HFFc6 (cell line): Measurements from ENCODE around the gene GPC6. TPM values are rescaled to one million over a fixed set of nuclear protein-coding genes. Genes with fewer than 3 reads are reported as not detected.

Experiments used
- DNase-seq: peaks from one replicate; pipeline ENCODE4 v3.0.0-alpha.2; 2018
- H3K27ac Mint-ChIP-seq: 2 replicates; pipeline ENCODE4 v1.8.0; 2020; ENCODE audit warnings: mild to moderate bottlenecking, mixed read lengths
- H3K27me3 Mint-ChIP-seq: 2 replicates; pipeline ENCODE4 v1.8.0; 2021; ENCODE audit warnings: mild to moderate bottlenecking, moderate library complexity, mixed read lengths; ENCODE audit not compliant: insufficient read depth
- H3K36me3 Mint-ChIP-seq: 2 replicates; pipeline ENCODE4 v1.8.0; 2021; ENCODE audit warnings: low read depth, mixed read lengths
- H3K4me1 Mint-ChIP-seq: 2 replicates; pipeline ENCODE4 v1.8.0; 2020; ENCODE audit warnings: low read depth, mixed read lengths
- H3K4me3 Mint-ChIP-seq: 2 replicates; pipeline ENCODE4 v1.8.0; 2020; ENCODE audit warnings: mild to moderate bottlenecking, moderate library complexity, mixed read lengths
- H3K9me3 Mint-ChIP-seq: 2 replicates; pipeline ENCODE4 v1.8.0; 2020; ENCODE audit warnings: mild to moderate bottlenecking, mixed read lengths
- total RNA-seq, 6 experiments: library from RNA; stranded (reverse); fragmentation: NEBNext Ultra II Directional; extraction: Animal tissue kit (Norgen Biotek cat#: 25700); gene quantifications; 2 replicates in 1 of 6; 3 replicates in 5 of 6; pipeline ENCODE4 v1.2.3, GENCODE V29; 2021
- TF ChIP-seq, protein P1 (sequence below): fragments of 200-600 bp; sonication (generic); IDR thresholded peaks from 2 replicates; pipeline ENCODE4 v1.5.0; 2021; ENCODE audit warnings: antibody characterized with exemption, mild to moderate bottlenecking

Gene GPC6
- total RNA-seq, 6 experiments from 2014 or later = 3.0 to 5.3 (median 4.4) TPM

DNA sequence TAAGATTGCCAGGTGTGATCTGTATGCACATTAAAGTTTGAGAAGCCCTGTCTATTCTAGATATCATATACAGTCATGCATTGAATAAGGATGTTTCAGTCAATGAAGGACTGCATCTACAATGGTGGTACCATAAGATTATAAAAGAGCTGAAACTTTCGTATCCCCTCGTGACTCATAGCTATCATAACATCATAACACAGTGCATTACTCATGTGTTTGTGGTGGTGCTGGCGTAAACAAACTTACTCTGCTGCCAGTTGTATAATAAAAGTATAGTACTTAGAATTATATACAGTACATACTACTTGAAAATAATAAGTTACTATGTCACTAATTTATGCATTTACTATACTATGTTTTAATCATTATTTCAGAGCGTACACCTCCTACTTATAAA, 489.3 kb downstream of the GPC6 start:
- Mint-ChIP-seq H3K4me1 (peaks cover 9% of the 10 kb centered on the region), H3K36me3 (peaks cover 17% of the 10 kb centered on the region), H3K4me3 (no peak overlapping the region), H3K27me3 (peaks cover 1% of the 10 kb centered on the region; the same call in 1 of the 2 replicates), H3K27ac (no peak overlapping the region), H3K9me3 (peaks cover 15% of the 10 kb centered on the region)
- no peak for DNase-seq
- TF ChIP-seq, protein P1, sequence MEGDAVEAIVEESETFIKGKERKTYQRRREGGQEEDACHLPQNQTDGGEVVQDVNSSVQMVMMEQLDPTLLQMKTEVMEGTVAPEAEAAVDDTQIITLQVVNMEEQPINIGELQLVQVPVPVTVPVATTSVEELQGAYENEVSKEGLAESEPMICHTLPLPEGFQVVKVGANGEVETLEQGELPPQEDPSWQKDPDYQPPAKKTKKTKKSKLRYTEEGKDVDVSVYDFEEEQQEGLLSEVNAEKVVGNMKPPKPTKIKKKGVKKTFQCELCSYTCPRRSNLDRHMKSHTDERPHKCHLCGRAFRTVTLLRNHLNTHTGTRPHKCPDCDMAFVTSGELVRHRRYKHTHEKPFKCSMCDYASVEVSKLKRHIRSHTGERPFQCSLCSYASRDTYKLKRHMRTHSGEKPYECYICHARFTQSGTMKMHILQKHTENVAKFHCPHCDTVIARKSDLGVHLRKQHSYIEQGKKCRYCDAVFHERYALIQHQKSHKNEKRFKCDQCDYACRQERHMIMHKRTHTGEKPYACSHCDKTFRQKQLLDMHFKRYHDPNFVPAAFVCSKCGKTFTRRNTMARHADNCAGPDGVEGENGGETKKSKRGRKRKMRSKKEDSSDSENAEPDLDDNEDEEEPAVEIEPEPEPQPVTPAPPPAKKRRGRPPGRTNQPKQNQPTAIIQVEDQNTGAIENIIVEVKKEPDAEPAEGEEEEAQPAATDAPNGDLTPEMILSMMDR = no peak

DNA sequence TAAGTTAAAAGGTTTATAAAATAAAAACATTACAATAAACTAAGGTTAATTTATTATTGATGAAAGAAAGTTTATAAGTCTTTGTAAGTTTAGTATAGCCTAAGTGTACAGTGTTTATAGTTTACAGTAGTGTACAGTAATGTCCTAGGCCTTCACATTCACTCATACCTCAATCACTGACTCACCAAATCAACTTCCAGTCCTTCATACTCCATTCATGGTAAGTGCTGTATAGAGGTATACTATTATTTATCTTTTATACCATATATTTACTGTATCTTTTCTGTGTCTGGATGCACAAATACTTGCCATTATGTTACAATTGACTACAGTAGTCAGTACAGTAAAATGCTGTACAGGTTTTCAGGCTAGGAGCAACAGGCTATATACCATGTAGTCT, 490.0 kb downstream of the GPC6 start:
- TF ChIP-seq, protein P1 = no peak
- DNase-seq = no peak
- H3K4me3 Mint-ChIP-seq = no peak overlapping the region
- no peak overlapping the region for H3K27ac Mint-ChIP-seq
- H3K4me1 Mint-ChIP-seq = peaks cover 9% of the 10 kb centered on the region
- H3K9me3 Mint-ChIP-seq = peaks cover 16% of the 10 kb centered on the region
- H3K36me3 Mint-ChIP-seq = peaks cover 20% of the 10 kb centered on the region
- peaks cover 1% of the 10 kb centered on the region; the same call in 1 of the 2 replicates for H3K27me3 Mint-ChIP-seq

DNA sequence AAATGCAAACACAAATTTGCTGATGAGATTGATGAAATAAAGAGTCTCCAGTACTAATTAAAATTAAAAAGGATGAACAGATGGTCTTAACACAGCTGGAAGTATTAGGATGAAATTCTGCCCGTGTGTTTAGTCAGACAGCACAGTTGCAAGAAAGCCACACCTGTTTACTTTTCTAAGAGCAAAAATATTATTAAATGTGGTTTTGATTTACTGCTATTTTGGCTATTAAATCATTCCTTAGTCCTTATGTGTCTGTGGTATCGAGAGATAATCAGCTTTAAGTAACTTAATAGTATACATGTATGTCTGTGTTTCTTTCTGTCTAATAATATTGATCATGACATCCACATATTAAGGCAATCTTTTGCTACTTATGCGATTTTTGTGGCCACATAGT, 494.9 kb downstream of the GPC6 start:
- H3K27ac Mint-ChIP-seq = no peak overlapping the region
- TF ChIP-seq, protein P1 = no peak
- no peak overlapping the region for H3K4me3 Mint-ChIP-seq
- DNase-seq = no peak
- peaks cover 18% of the 10 kb centered on the region for H3K4me1 Mint-ChIP-seq
- H3K9me3 Mint-ChIP-seq = peaks cover 6% of the 10 kb centered on the region; the same call in 1 of the 2 replicates
- peaks cover 11% of the 10 kb centered on the region; the same call in 1 of the 2 replicates for H3K36me3 Mint-ChIP-seq
- H3K27me3 Mint-ChIP-seq = peaks cover 1% of the 10 kb centered on the region; the same call in 1 of the 2 replicates

DNA sequence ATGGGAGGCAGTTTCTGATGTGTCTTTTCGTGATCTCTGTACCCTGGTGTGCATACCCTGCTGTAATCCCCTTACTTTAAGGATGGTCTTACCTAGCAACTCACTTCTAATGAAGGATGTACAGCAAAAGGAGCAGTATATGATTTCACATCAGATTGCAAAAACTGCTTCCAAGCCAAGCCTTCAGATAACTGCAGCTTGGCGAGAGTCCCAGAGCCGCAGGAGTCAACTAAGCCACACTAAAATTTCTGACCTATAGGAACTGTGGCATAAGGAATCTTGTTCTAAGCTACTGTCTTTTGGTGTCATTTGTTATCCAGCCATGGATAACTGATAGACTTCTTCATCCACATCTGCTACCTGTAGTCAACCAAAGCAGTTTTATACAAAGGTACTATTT, 496.7 kb downstream of the GPC6 start:
- DNase-seq = no peak
- Mint-ChIP-seq H3K9me3 (peaks cover 6% of the 10 kb centered on the region; the same call in 1 of the 2 replicates), H3K36me3 (peaks cover 11% of the 10 kb centered on the region; the same call in 1 of the 2 replicates), H3K27me3 (peaks cover 1% of the 10 kb centered on the region; the same call in 1 of the 2 replicates), H3K4me3 (no peak overlapping the region), H3K4me1 (peaks cover 36% of the 10 kb centered on the region), H3K27ac (no peak overlapping the region)
- TF ChIP-seq, protein P1 = no peak

DNA sequence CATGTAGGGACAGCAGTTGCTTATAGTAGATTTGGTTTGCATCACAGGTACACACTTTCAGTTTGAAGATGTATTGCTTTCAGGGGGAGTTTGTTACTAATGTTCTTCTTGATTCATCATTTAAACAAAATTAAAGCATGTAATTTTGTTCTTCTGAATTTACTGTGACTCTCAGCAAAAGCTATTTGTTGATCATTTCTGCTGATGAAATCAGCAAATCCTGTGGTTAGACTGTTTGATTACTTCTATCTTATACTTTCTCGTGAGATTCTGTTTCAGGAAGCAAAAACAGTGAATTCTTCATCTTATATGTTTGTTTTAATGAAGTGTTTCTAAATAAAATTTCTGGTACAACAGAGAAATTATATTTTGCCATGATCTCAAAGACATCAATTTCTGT, 497.6 kb downstream of the GPC6 start:
- Mint-ChIP-seq H3K27ac (no peak overlapping the region), H3K4me1 (peaks cover 40% of the 10 kb centered on the region), H3K4me3 (no peak overlapping the region)

More for the DNA sequence above, 497.6 kb downstream of the GPC6 start:
- Mint-ChIP-seq H3K9me3 (peaks cover 6% of the 10 kb centered on the region; the same call in 1 of the 2 replicates), H3K36me3 (peaks cover 11% of the 10 kb centered on the region; the same call in 1 of the 2 replicates), H3K27me3 (peaks cover 1% of the 10 kb centered on the region; the same call in 1 of the 2 replicates)
- DNase-seq = no peak
- TF ChIP-seq, protein P1 = no peak
